Fibroblast of skin of right biceps (primary cell): Measurements from ENCODE around the gene TRIM58.

Source experiments
- DNase-seq: peaks from one replicate; pipeline ENCODE4 v3.0.0-alpha.2; 2013

Gene TRIM58

DNA sequence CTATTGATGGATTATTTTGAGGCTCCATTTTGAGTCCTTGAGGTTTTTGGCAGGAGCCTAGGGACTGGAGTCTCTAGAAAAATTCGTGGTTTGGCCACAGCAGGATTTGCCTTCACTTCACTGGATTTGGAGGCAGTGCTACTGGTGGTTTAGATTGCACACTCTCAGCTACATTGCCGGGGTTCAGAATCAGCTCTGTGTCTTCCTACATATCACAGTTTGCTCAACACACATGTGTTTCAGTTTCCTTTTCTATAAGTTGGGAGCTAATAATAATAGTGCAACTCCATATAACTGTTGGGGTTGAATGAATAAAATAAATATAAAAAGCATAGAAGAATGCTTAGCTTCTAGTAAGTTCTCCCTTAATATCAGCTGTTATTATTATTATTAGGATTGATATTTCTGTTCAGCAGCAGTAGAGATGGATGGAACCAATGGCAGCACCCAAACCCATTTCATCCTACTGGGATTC is 38.2 kb downstream of the TRIM58 start, which contains the start of gene OR2W3:
OR2W3 (plus strand) TSS at position 425 of the 475 bp plus-strand sequence; CDS start at position 425, 0 bp downstream.
- no peak for DNase-seq

DNA sequence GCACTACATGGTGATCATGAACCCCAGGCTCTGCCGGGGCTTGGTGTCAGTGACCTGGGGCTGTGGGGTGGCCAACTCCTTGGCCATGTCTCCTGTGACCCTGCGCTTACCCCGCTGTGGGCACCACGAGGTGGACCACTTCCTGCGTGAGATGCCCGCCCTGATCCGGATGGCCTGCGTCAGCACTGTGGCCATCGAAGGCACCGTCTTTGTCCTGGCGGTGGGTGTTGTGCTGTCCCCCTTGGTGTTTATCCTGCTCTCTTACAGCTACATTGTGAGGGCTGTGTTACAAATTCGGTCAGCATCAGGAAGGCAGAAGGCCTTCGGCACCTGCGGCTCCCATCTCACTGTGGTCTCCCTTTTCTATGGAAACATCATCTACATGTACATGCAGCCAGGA is 39.0 kb downstream of the TRIM58 start:
- DNase-seq = no peak

DNA sequence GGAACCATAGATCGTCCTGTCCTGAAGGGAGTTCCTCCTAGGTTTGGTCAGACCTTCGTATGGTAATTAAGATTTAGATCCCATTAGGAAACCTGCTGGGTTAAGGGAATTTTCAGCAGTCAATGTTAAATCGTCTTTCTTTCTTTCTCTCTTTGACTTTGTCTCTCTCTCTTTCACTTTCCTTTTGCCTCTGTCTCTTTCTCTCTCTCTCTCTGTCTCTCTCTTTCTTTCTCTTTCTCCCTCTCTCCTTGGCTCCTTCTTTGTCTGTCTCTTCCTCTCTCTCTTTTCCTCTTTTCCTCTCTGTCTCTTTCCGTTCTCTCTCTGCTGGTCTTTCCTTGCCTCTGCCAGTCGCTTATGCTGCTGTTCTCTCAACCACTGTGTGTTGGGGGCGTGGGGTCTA is 47.1 kb downstream of the TRIM58 start:
- DNase-seq = no peak

DNA sequence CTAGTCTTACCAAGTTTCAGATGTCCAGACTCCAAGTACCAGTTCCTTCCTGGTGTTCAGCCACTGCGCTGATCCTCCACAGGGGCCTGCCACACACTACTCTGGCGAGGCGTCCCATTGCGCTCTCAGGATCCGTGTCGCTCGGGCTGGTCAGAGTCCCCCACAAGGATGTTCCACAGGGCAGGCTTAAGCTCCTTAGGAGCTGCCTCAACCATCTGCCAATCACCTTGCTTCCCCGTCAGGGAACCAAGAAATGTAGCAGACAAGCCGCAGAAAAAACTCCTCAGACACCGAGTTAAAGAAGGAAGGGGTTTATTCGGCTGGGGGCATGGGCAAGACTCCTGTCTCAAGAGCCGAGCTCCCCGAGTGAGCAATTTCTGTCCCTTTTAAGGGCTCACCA is 48.2 kb downstream of the TRIM58 start:
- DNase-seq = no peak

DNA sequence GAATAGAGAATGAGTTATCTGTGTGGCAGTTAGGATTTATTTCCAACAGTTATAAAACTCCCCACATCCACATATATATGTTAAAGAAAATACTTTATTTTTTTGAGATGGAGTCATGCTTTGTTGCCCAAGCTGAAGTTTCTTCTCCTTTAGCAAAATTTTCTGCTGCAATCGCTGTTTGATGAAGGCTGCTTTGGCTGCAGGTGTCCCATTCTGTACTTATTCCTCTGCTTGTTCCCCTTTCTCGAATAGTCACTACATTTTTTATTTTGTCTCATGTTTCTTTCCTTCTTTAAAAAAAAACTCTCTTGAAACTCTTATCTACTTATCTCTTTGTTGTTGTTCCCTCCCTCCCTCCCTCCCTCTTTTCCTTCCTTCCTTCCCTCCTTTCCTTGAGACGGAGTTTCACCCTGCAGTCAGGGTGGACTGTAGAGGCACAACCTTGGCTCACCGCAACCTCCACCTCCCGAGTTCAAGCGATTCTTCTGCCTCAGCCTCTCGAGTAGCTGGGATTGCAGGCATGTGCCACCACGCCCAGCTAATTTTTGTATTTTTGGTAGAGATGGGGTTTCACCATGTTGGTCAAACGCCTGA is 49.0 kb downstream of the TRIM58 start:
- DNase-seq = no peak

DNA sequence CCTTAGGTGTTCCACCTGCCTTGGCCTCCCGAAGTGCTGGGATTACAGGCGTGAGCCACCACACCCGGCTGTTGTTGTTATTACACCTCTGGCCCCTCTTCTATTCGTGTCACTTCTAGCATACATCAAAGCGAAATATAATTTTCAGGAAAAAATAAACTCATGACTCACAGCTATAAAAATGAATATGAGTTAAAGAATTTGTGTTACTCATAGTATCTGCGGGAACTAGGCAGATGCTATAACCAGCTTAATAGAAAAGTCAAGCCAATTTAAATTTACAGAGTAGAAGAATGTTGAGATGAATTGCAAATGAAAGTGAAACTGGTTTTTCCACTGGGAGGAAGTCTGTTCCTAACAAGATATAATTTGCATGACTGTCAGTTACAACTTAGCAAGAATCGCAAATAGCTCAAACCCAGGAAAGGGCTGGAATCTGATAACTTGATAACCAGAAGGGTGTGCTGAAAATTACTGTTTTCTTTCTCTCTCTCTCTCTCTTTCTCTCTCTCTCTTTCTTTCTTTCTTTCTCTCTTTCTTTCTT is 49.6 kb downstream of the TRIM58 start:
- DNase-seq = no peak

DNA sequence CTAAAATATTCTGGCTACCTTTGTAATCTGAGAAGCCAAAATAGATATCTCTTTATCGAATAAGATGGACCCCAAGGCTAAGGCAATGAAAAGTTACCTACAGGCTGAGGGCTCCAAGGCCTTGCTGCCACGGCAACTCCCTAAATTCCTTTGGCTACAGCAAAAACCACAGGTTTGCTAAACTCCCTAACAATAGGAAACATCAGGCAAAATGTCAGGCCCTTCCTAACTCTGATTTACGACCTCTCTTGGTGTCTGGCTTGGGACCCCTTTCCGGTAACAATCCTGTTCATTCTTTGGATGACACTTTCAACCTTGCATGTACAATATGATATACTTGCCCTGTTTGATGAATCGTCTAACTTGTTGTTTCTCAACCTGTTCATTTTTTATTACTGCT is 51.8 kb downstream of the TRIM58 start:
- no peak for DNase-seq

DNA sequence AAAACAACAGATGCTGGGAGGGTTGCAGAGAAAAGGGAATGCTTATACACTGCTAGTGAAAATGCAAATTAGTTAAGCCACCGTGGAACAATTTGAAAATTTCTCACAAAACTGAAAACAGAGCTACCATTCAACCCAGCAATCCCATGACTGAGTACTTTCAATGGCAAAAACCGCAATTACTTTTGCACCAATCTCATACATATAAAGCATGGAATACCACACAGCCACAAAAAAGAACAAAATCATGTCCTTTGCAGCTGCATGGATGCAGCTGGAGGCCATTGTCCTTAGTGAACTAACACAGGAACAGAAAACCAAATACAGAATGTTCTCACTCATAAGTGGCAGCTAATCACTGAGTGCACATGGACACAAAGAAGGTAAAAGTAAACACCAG is 56.8 kb downstream of the TRIM58 start:
- DNase-seq = no peak

DNA sequence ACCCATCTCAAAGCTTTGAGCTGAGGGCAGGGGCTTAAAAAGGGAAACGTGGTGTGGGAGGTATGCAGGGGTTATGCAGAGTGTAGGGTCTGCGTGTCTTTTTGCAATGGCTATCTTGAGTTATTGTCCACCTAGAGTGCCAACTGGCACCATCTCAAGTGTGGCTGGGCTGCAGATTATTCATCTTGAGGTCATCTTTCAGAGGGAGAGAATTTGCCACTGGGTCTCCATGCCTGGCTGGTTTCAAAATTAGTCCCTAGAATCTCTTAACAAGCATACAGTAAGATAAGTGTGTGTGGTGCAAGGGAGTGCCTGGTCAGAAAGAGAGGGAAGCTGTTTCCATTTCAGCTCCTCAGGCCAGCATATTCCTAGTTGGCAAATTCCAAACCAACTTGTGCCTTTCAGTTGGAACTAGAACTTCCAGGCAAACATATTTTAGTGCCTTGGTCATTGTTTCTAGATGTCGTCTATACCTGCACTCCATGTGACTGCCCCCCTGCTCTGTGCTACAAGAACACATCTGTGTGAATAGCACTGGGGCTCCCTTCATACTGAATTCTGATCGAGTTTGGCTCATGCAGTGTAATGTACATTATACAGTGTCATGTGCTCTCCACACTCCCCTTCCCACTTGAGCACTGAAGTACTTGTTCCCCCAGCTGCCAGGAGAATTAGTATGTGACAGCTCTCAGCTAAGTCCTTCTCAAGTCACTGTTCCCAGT is 58.1 kb downstream of the TRIM58 start:
- no peak for DNase-seq

DNA sequence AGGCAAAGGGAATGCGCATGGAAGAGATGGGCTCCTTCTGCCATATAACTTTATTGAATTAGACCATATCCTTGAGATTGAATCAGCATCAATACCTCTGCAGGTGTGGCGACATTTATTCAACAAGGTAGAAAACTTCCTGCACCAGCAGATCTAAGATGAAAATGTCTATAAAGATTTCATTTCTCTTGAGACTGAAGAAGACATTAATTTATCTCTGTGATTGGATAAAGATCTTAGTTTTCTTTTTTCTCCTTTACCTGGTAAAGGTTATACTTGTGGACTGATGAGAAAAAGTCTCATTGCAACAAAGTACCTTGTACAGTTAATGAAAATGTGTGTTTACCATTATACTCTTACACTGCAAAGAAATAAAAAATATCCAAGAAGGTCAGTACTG is 63.0 kb downstream of the TRIM58 start, which contains the start of gene OR2T8:
OR2T8 (plus strand) TSS at position 301 of the 400 bp plus-strand sequence. CDS start 766 bp downstream, outside the sequence.
- no peak for DNase-seq

DNA sequence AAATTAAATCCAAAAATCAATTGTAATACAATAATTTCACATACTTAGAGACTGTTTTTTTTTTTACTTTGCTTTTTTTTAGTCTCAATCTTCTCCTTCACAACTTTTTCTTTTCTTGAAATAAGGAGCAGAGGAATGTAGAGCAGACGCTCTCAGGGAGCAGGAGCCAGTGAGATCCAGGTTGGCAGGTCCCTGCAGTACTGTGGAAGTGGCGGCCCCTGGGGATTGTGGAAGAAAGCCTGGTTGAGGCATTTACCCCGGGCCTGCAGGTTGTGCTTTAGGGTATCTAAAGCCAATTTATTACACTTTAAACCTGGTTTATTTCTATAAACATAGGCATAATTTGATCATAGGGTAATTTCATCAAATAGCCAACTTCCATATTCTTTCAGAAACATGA is 67.0 kb downstream of the TRIM58 start:
- DNase-seq = no peak

DNA sequence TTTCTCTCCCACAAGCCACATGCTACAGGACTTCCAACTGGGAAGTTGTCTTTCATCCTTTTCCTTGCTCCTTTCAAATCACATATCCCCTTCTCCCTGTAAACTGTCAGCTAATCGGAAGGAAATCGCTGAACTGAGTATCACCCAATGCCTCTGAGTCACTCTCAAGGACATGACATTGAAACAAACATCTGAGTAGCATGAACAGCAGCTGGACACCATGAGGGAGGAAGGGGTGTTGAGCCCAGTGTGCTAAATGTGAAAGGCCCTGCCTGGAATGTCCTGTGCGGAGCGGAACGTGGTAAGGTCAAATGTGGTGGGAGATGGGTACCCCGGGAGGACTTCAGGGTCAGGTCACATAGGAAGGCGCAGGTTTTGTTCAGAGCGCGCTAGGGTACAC is 67.9 kb downstream of the TRIM58 start, which contains the start of gene OR2AJ1:
OR2AJ1 (plus strand) TSS at position 22 of the 400 bp plus-strand sequence. CDS start 8,880 bp downstream, outside the sequence.
- no peak for DNase-seq
